HCT116 (cell line): Measurements from ENCODE around the gene PATL2. TPM values are rescaled to one million over a fixed set of nuclear protein-coding genes. Genes with fewer than 3 reads are reported as not detected.
"Not testable (repeated sequence)": the region's sequence is repeated elsewhere in the genome, so short reads cannot be mapped to it uniquely, and the experiment has no call there.

ENCODE experiments used
- ATAC-seq: fragments of 200-7000 bp; cut with Tn5 transposase; 2 replicates; pipeline ENCODE4 v1.9.1; 2020; ENCODE audit warnings: mild to moderate bottlenecking, moderate library complexity
- BruUV-seq: library from RNA; stranded (reverse); fragments of 400-500 nt; replicated peaks from 2 replicates; lab custom pipeline; 2021; lab: Mats Ljungman, UMichigan
- CTCF ChIA-PET: fragments of 300-600 bp; sonication (Branson Sonifier 250); formaldehyde crosslinking; loops from one replicate; lab custom pipeline; 2021; ENCODE audit warnings: antibody characterized with exemption; lab: Charles Lee
- POLR2A ChIA-PET: fragments of 300-600, 350-600 bp; sonication (Branson Sonifier 250); formaldehyde crosslinking; loops from one replicate; lab custom pipeline; 2021; ENCODE audit warnings: antibody characterized with exemption; lab: Charles Lee
- RAD21 ChIA-PET, 2 experiments: fragments of 300-600 bp; sonication (Branson Sonifier 250); formaldehyde crosslinking; loops; one replicate each; lab custom pipeline; 2023; ENCODE audit warnings: low total read pairs in 2 of 2; ENCODE audit not compliant: uncharacterized antibody in 2 of 2, unreplicated experiment in 2 of 2, low non-redundant PET in 1 of 2; lab: Charles Lee
- DNase-seq: peaks from one replicate; pipeline ENCODE4 v3.0.0-alpha.2; 2010; ENCODE audit warnings: low read depth, low spot score
- H2AFZ ChIP-seq: fragments of 200-600 bp; shearing (Covaris generic), sonication (generic); 2 replicates; pipeline ENCODE4 v1.6.1; 2017; ENCODE audit warnings: low read depth, mixed run types, mixed read lengths, antibody characterized with exemption, low read length; ENCODE audit not compliant: poor library complexity, severe bottlenecking
- H3K27ac ChIP-seq: 2 replicates; pipeline ENCODE4 v1.5.1; 2012; ENCODE audit warnings: low read depth, low read length
- H3K27me3 ChIP-seq: fragments of 200-600 bp; sonication (generic); 2 replicates; pipeline ENCODE4 v1.6.1; 2016; ENCODE audit warnings: mixed run types, low read length, mixed read lengths; ENCODE audit not compliant: insufficient read depth
- H3K36me3 ChIP-seq, 2 experiments: fragments of 200-500 bp in 1 of 2; fragments of 200-600 bp in 1 of 2; sonication (Bioruptor generic) in 1 of 2; sonication (generic) in 1 of 2; 2 replicates each; pipeline versions ENCODE4 v1.5.1 to v1.6.1; 2014 to 2016; ENCODE audit warnings: low read length in 2 of 2, inconsistent platforms in 1 of 2, mixed read lengths in 1 of 2, mixed run types in 1 of 2; ENCODE audit not compliant: insufficient read depth in 2 of 2, control insufficient read depth in 1 of 2
- H3K4me1 ChIP-seq, 2 experiments: fragments of 200-600 bp in 1 of 2; sonication (generic) in 1 of 2; 2 replicates each; pipeline versions ENCODE4 v1.5.1 to v1.6.1; 2012 to 2017; ENCODE audit warnings: low read length in 2 of 2, inconsistent platforms in 1 of 2, mild to moderate bottlenecking in 1 of 2, mixed read lengths in 1 of 2, mixed run types in 1 of 2, moderate library complexity in 1 of 2; ENCODE audit not compliant: insufficient read depth in 2 of 2, control insufficient read depth in 1 of 2
- H3K4me2 ChIP-seq: fragments of 200-600 bp; sonication (generic); 2 replicates; pipeline ENCODE4 v1.6.1; 2017; ENCODE audit warnings: mixed run types, low read length, mixed read lengths
- H3K4me3 ChIP-seq, 2 experiments: fragments of 200-600 bp in 1 of 2; sonication (generic) in 1 of 2; replicated peaks in 1 of 2; 2 replicates each; pipeline ENCODE4 v1.5.1; 2011 to 2016; ENCODE audit warnings: low read length in 2 of 2, control low read depth in 1 of 2, low read depth in 1 of 2, mild to moderate bottlenecking in 1 of 2, mixed read lengths in 1 of 2, mixed run types in 1 of 2
- H3K79me2 ChIP-seq: fragments of 200-600 bp; sonication (generic); 2 replicates; pipeline ENCODE4 v1.6.1; 2017; ENCODE audit warnings: mild to moderate bottlenecking, mixed run types, low read length, moderate library complexity, mixed read lengths; ENCODE audit not compliant: insufficient read depth
- H3K9ac ChIP-seq: fragments of 200-600 bp; sonication (generic); 2 replicates; pipeline ENCODE4 v1.6.1; 2016; ENCODE audit warnings: low read length, mixed read lengths
- H3K9me2 ChIP-seq: fragments of 200-600 bp; sonication (generic), shearing (Covaris generic); 2 replicates; pipeline ENCODE4 v1.6.1; 2017; ENCODE audit warnings: mixed run types, mild to moderate bottlenecking, moderate library complexity; ENCODE audit not compliant: insufficient read depth
- H3K9me3 ChIP-seq, 2 experiments: fragments of 200-500 bp in 1 of 2; fragments of 200-600 bp in 1 of 2; sonication (Bioruptor generic) in 1 of 2; sonication (generic) in 1 of 2; 2 replicates each; pipeline ENCODE4 v1.6.1; 2014 to 2017; ENCODE audit warnings: low read length in 2 of 2, mixed read lengths in 2 of 2, inconsistent platforms in 1 of 2, low read depth in 1 of 2, mild to moderate bottlenecking in 1 of 2, mixed run types in 1 of 2, moderate library complexity in 1 of 2; ENCODE audit not compliant: control insufficient read depth in 1 of 2, insufficient read depth in 1 of 2
- H4K20me1 ChIP-seq: fragments of 200-600 bp; sonication (generic), shearing (Covaris generic); 2 replicates; pipeline ENCODE4 v1.6.1; 2017; ENCODE audit warnings: mixed run types, mild to moderate bottlenecking, moderate library complexity; ENCODE audit not compliant: insufficient read depth
- EGR1 ChIP-seq: IDR thresholded peaks from 2 replicates; pipeline ENCODE4 v1.6.1; 2012; ENCODE audit warnings: low read depth
- EZH2phosphoT487 ChIP-seq: fragments of 200-600 bp; IDR thresholded peaks from 2 replicates; pipeline ENCODE4 v1.6.1; 2018; ENCODE audit warnings: antibody characterized with exemption, borderline replicate concordance
- MAX ChIP-seq: IDR thresholded peaks from 2 replicates; pipeline ENCODE4 v1.6.1; 2012
- RAD21 ChIP-seq: IDR thresholded peaks from 2 replicates; pipeline ENCODE4 v1.6.1; 2012; ENCODE audit warnings: low read depth, mild to moderate bottlenecking
- ZBTB33 ChIP-seq: IDR thresholded peaks from 2 replicates; pipeline ENCODE4 v1.6.1; 2011; ENCODE audit warnings: mild to moderate bottlenecking, low read length, moderate library complexity; ENCODE audit not compliant: insufficient replicate concordance; ENCODE audit errors: extremely low read depth
- intact Hi-C: fragments of 100-400 bp; cut with micrococcal nuclease; formaldehyde crosslinking; loops from 2 replicates; pipeline ENCODE4 v1.10.0; 2022
- total RNA-seq: library from RNA; stranded (reverse); gene quantifications from one replicate; pipeline ENCODE4 v1.2.1, GENCODE V29; 2021; ENCODE audit not compliant: unreplicated experiment

PATL2 gene
- total RNA-seq, 1 experiment from 2014 or later, result 1.2 TPM

GRCh38 chr15:44633603-44634002 is 77.5 kb downstream of the PATL2 start:
- Histone ChIP-seq H3K9me2 (no peaks in the 10 kb centered on the region), H3K27ac (no peak overlapping the region), H3K4me3 (no peak overlapping the region), H3K4me1 (no peaks in the 10 kb centered on the region), H4K20me1 (no peaks in the 10 kb centered on the region), H3K79me2 (no peaks in the 10 kb centered on the region), H3K9me3 (no peaks in the 10 kb centered on the region), H3K27me3 (no peaks in the 10 kb centered on the region), H3K36me3 (peaks cover 20 to 23% of the 10 kb centered on the region in 2 experiments), H3K4me2 (no peak overlapping the region), H2AFZ (no peak overlapping the region), H3K9ac (no peak overlapping the region)
- DNase-seq (no peak), ATAC-seq (no peak)
- BruUV-seq, result no TSS peak
- ChIA-PET RAD21 (no interaction called here), POLR2A (interaction anchor here (0.7 to 0.8 kb wide), 2 partner anchors 45 to 78 kb away, joined by 3 read pairs; no protein-coding TSS in a partner anchor), CTCF (interaction anchor here (0.9 kb wide), 1 partner anchor 30 kb away, joined by 3 read pairs; the partner anchor contains the start of gene SPG11)
- TF ChIP-seq EGR1 (no peak), MAX (no peak)
- intact Hi-C loops, result no loop called here

GRCh38 chr15:44625286-44625685 is 85.8 kb downstream of the PATL2 start:
- H3K4me3 ChIP-seq, H3K4me2 ChIP-seq, DNase-seq, intact Hi-C loops, H4K20me1 ChIP-seq, RAD21 ChIA-PET, POLR2A ChIA-PET, H3K9me3 ChIP-seq, H3K79me2 ChIP-seq, ATAC-seq, CTCF ChIA-PET, H3K4me1 ChIP-seq, BruUV-seq, H3K9me2 ChIP-seq, H2AFZ ChIP-seq, H3K27me3 ChIP-seq, H3K9ac ChIP-seq, H3K27ac ChIP-seq: not testable (repeated sequence)
- H3K36me3 ChIP-seq, result peaks cover 20 to 23% of the 10 kb centered on the region in 2 experiments; a peak in 3 of 4 replicates

- ChIA-PET RAD21 (no interaction called here), CTCF (no interaction called here), POLR2A (no interaction called here)
- no peak for TF ChIP-seq RAD21
- TF ChIP-seq EZH2phosphoT487, result no peak
- TF ChIP-seq MAX, result no peak
- TF ChIP-seq ZBTB33, result no peak
- H3K27ac ChIP-seq, result no peak overlapping the region
- no peaks in the 10 kb centered on the region for H4K20me1 ChIP-seq
- no peak overlapping the region for H3K4me3 ChIP-seq
- ATAC-seq (no peak), DNase-seq (no peak)
- H3K9ac ChIP-seq, result no peak overlapping the region
- H3K79me2 ChIP-seq, result no peaks in the 10 kb centered on the region
- H3K36me3 ChIP-seq, result peaks cover 9 to 21% of the 10 kb centered on the region in 2 experiments; a peak in 3 of 4 replicates
- no peaks in the 10 kb centered on the region for H3K27me3 ChIP-seq
- no peaks in the 10 kb centered on the region for H3K9me3 ChIP-seq
- BruUV-seq, result no TSS peak
- H3K4me2 ChIP-seq, result no peak overlapping the region
- H3K4me1 ChIP-seq, result no peaks in the 10 kb centered on the region
- intact Hi-C loops, result no loop called here
- no peak overlapping the region for H2AFZ ChIP-seq
- H3K9me2 ChIP-seq, result no peaks in the 10 kb centered on the region
These were observed 87.9 kb downstream of the PATL2 start for GRCh38 chr15:44623178-44623577.
